ENCODE results near the gene SNRNP70.
A peak's percentile ranks its signal among the peaks of the same experiment; 100 is the strongest.

Gene SNRNP70

GRCh38 chr19:49064768-49065611 is 20.3 kb upstream of the SNRNP70 start, which contains the start of gene NTF4:
Gene NTF4, minus strand, starts transcription at chr19:49064818. Its CDS starts 2,821 bp downstream, at chr19:49061997.
- no peak for DNase-seq

- no peak for DNase-seq
Observed at GRCh38 chr19:49065905-49066512, 19.2 kb upstream of the SNRNP70 start.

GRCh38 chr19:49067554-49067953 is 17.7 kb upstream of the SNRNP70 start:
- DNase-seq: no peak

GRCh38 chr19:49069026-49069425 is 16.2 kb upstream of the SNRNP70 start:
- no peak for DNase-seq

GRCh38 chr19:49070416-49070815 is 14.8 kb upstream of the SNRNP70 start:
- DNase-seq: no peak

- DNase-seq: no peak
Observed at GRCh38 chr19:49071860-49072547, 13.2 kb upstream of the SNRNP70 start.

GRCh38 chr19:49073514-49074378 is 11.5 kb upstream of the SNRNP70 start:
- peak; percentile 10 for DNase-seq

- peak; percentile 13 for DNase-seq
Observed at GRCh38 chr19:49074869-49075268, 10.4 kb upstream of the SNRNP70 start.

- DNase-seq: no peak
Observed at GRCh38 chr19:49080392-49080791, 4.9 kb upstream of the SNRNP70 start.

GRCh38 chr19:49081273-49081672 is 4.0 kb upstream of the SNRNP70 start:
- DNase-seq: no peak

- DNase-seq: no peak
Observed at GRCh38 chr19:49084206-49085019, 838 bp upstream of the SNRNP70 start.

GRCh38 chr19:49085868-49086232 is 599 bp downstream of the SNRNP70 start:
- no peak for DNase-seq

- no peak for DNase-seq
Observed at GRCh38 chr19:49086296-49086695, 1.0 kb downstream of the SNRNP70 start.

- no peak for DNase-seq
Observed at GRCh38 chr19:49091391-49092038, 6.3 kb downstream of the SNRNP70 start.

- no peak for DNase-seq
Observed at GRCh38 chr19:49092686-49093085, 7.4 kb downstream of the SNRNP70 start.

- no peak for DNase-seq
Observed at GRCh38 chr19:49094505-49095482, 9.5 kb downstream of the SNRNP70 start.

- DNase-seq: peak; percentile 49
Observed at GRCh38 chr19:49097453-49098288, 12.4 kb downstream of the SNRNP70 start.

GRCh38 chr19:49098795-49099194 is 13.5 kb downstream of the SNRNP70 start:
- DNase-seq: no peak

- DNase-seq: no peak
Observed at GRCh38 chr19:49101160-49101559, 15.9 kb downstream of the SNRNP70 start.
